Body of pancreas (tissue), 4 donors: ENCODE results near the gene MRPL4.

Source experiments
- CTCF ChIP-seq, 7 experiments: fragments of 450-650 bp in 4 of 7; fragments of 200-600 bp in 3 of 7; sonication (generic) in 3 of 7; IDR thresholded peaks; one replicate each; pipeline ENCODE4 v1.5.1; 2016 to 2019; ENCODE audit warnings: antibody characterized with exemption in 7 of 7
- POLR2A ChIP-seq, 3 donors: fragments of 450-650 bp; IDR thresholded peaks; one replicate each; pipeline ENCODE4 v1.6.1; 2016; ENCODE audit warnings: antibody characterized with exemption in 3 of 3, mild to moderate bottlenecking in 2 of 3

GRCh38 chr19:10214784-10215183 lies 37.2 kb upstream of the MRPL4 start:
- no peak for TF ChIP-seq CTCF (IDR thresholded peaks at IDR 0.05)
- no peak for TF ChIP-seq POLR2A (IDR thresholded peaks at IDR 0.05)
